ENCODE results near the gene TTC28.
"Not testable (repeated sequence)": the region's sequence is repeated elsewhere in the genome, so short reads cannot be mapped to it uniquely, and the experiment has no call there.

Gene TTC28

DNA sequence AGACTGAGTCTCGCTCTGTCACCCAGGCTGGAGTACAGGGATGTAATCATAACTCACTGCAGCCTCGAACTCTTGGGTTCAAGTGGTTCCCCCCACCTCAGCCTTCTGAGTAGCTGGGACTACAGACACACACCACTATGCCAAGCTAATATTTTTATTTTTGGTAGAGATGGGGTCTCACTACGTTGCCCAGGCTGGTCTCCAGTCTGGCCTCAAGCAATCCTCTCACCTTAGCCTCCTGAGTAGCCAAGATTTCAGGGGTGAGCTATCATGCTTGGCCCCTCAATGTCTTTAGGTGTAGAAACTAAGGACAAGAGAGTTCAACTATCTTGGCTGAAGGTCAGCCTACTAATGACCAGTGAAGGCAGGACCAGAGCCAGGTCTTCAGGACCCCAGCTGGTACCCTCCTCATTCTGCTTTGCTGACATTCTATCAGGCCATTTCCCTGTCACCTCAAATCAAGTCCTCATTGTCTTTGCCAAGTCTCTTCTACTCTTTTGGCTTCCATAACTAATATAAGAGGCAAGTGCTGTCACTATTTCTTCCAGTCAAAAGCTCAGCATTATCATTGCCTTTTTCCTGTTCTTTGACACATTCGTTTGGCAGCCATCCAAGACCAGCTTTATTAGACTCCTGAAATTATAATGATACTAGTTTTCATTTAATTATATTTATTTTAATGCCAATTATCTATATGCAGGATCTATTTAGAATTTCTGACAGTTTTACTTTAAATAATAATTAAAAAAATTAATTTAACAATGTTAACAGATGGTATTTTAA lies 496.4 kb downstream of the TTC28 start:
- no peak for DNase-seq (ENCODE audit: low spot score)

DNA sequence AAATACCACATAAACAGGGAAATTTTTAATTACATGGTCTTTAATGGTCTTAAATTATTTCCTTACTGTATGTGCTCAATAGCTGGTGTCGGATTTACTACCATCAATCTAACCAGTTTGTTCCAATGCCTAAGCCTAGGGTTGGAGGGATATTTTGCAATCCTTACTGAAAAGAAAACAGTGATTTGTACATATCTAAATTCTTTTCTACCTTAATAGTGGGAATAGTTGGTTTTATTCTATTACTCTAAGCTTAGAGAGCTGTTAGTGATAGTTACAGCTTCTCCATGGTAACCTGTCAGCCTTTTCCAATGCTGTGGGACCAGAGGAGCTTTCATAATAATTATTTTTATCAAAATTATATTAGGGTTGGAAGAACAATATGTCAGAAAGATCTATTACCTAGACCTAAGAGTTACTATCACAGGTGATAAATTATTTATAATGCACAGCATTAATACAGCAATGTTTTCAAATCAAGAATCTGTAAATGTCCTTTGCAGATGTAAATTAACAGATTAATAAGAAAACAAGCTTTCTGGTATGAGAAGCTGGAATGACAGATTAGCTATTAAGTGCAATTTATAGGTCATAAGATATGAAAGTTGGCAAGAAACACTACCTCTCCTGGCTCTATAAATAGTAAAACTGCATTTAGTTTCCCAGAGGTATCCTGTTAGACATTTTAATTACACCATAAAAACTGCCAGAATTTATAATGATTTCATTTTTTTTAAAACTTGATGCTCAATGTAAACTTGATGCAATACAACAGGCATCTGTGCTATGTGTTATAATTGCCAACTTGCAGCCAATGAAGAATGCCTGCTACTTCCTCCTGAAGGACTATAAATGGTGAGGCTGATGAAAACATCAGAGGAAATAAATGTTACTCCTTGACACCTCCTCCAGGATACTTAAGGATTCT lies 498.6 kb downstream of the TTC28 start:
- no peak for DNase-seq (ENCODE audit: low spot score)

DNA sequence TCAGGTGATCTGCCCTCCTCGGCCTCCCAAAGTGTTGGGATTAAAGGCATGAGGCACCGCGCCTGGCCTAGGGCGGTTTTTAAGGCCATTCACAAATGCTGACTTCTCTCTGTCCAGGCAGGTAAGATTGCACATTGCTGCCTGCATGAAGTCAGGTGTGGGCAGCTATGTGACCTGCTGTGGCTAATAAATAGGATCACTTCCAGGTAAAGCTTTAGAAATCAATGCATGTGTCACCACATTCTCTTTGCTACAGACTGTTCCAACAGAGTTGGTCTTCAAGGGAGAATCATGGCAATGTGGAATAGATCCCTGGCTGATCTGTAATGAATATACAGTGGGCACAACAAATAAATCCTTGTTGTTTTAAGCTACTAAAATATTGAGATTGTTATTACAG lies 500.2 kb downstream of the TTC28 start:
- DNase-seq (ENCODE audit: low spot score) = no peak

DNA sequence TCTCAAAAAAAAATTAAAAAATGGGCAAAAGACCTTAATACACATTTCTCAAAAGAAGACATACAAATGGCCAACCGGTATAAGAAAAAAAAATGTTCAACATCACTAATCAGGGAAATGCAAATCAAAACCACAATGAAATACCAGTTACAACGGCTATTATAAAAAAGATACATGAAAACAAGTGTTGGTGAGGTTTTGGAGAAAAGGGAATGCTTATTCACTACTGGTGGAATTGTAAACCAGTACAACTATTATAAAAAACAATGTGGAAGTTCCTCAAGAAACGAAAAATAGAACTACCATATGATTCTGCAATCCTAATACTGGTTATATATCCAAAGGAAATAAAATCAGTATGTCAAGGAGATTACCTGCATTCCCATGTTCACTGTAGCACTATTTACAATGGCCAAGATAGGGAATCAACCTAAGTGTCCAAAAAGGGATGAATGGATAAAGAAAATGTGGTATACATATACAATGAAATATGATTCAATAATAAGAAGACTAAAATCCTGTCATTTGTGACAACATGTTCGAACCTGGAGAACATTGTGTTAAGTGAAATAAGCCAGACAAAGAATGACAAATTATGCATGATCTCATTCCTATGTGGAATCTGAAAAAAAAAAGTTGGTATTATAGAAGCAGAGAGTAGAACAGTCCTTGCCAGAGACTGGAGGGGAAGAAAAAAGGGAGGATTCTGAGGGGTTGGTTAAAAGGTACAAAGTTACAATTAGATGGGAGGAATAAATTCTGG lies 503.7 kb downstream of the TTC28 start:
- no peak for DNase-seq (ENCODE audit: low spot score)

DNA sequence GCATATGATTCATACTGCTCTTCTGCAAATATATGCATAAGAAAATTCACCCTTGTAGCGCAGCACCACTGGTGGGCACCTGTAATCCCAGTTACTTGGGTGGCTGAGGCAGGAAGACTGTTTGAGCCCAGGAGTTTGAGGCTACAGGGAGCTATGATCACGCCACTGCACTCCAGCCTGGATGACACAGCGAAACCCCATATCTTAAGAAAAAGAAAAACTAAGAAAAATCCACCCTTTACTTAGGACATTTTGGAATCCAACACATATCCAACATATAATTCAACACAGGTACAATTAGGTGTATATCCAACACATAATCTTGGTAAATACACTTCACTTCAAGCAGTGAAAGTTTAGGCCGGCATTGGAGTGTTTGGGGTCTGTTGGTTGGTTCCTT lies 505.1 kb downstream of the TTC28 start:
- DNase-seq (ENCODE audit: low spot score) = no peak

DNA sequence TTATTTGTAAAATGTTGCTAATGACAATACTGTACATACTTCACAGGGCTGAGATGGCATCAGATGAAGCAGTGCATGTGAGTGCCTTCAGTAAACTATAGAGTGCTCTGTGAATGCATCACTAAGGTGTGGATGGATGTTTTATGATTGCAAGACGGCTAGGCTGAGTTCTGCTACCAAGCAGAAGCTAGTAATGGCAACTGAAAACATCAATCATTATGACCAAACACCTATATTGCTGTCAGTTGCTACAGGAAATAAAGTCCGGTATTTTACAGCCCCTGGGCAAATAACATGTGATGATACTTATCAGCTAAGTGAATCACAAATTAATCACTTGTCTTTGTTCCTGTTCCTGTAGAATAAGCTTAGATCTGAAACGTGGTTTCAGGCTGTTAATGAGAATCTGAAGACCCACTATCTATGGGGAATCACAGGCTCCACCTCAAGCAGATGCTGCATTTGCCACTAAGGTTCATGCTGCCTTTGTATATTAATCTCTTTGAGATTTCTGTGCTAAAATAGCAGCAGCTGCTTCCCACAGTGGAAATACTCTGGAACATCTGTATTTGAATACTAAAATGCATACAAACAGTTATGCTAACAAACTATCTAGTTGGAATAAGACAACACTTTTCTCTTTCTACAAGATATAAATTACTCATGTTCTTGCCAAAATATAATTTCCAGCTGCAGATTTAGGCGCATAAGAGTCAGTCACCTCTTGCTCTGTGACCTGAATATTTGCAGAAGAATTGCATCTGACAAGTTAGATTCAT lies 506.6 kb downstream of the TTC28 start:
- no peak for DNase-seq (ENCODE audit: low spot score)

DNA sequence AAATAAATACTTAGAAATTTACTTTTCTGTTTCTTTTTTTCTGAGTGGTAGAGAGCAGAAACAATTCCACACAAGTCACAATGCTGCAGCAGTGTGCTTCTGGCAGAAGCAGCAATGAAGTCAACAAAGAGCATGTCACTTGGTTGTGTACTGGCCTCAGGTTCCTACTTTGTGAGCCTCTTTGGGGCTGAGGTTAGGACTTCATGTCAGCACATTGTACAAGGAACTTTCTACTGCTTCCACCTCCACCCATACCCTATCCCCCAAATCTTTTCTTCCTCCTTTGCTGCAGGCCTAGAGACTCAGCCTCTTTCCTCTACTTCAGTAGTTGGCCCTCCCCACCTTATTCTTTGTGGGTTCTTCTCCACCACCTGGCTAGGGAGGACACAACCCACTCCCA lies 507.9 kb downstream of the TTC28 start:
- no peak for DNase-seq (ENCODE audit: low spot score)

DNA sequence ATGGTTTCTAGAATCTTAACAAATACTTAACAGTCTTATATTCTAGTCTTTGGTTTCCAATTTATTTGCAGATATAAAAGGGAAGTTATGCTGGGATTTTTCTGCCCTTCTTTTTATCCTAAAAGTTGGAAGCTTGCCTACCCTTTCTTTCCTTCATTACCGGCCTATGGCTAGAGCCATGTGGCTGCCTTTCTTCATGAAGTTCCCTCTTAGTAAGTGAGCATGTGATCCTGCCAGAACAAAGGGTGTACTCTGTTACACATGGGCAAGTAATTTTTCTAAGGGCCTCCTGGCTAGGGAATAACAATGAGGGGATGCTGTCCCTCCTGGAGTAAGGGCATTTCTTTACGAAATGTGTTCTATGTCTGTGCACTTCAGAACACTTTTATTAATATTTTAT lies 508.5 kb downstream of the TTC28 start:
- DNase-seq (ENCODE audit: low spot score) = no peak

DNA sequence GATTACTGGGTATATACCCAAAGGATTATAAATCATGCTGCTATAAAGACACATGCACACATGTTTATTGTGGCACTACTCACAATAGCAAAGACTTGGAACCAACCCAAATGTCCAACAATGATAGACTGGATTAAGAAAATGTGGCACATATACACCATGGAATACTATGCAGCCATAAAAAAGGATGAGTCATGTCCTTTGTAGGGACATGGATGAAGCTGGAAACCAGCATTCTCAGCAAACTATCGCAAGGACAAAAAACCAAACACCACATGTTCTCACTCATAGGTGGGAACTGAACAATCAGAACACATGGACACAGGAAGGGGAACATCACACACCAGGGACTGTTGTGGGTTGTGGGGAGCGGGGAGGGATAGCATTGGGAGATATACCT lies 510.3 kb downstream of the TTC28 start:
- DNase-seq (ENCODE audit: low spot score) = not testable (repeated sequence)

DNA sequence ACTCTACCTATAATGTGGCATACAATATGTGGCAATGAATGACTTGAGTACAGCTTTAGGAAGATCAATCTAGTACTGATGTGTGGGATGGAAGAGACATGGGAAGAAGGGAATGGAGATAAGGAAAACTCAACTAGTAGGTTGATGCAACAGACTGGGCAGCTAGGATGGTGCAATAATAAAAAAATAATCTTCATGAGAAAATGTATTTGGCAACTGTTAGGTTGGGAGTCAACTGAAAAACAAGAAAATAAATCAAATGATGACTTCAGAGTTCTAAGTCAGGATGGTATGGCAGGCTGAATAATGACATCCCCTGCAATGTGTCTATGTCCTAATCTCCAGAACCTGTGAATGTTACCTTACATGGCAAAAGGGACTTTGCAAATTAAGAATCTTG lies 523.8 kb downstream of the TTC28 start:
- no peak for DNase-seq (ENCODE audit: low spot score)

DNA sequence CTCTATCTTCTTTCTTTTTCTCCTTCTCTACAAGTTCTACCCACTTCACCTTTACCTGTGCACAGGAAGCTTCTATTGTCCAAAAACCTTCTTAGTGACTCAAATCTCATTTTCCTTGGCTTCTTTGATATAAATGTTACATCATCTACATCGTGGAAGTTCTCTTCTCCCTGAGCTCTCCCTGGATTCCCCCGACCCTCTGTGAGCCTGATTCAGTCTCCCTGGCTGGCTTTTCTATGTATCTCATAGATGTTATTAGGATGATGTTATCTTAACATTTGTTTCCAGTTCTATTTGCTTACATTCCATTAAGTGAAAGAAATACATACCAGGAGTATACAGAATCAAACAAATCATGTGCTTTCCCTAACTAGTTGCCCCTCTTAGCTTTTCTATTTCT lies 524.8 kb downstream of the TTC28 start:
- no peak for DNase-seq (ENCODE audit: low spot score)

DNA sequence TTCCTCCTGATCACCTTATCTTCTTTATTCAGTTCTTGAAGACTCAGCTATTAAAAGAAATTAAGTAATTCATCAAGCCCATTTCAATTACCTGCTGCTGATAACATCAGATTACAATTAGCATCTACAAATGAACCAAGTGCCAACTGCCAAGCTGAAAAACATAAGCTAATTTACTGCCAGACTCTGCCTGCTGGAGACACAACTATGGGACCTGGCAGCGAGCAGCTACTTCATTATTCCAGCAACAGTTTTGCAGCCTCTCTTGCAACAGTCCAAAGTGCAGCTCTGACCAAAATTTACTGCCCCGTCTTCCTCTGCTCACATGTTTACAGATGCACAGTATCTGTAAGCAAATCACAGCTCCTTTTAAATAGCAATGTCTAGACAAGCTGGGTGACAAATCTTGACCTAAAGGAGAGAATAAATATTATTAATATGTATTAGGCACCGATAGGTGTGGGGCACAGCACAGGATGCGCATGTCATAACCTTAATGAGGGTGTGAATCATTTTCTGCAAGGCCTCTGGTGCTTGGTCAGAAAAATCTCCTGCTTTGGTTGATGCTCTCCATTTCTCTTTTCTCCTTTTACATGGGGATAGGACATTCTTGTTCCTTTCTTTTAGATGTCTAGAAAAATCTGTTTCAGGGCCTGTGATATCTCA lies 528.4 kb downstream of the TTC28 start:
- no peak for DNase-seq (ENCODE audit: low spot score)

DNA sequence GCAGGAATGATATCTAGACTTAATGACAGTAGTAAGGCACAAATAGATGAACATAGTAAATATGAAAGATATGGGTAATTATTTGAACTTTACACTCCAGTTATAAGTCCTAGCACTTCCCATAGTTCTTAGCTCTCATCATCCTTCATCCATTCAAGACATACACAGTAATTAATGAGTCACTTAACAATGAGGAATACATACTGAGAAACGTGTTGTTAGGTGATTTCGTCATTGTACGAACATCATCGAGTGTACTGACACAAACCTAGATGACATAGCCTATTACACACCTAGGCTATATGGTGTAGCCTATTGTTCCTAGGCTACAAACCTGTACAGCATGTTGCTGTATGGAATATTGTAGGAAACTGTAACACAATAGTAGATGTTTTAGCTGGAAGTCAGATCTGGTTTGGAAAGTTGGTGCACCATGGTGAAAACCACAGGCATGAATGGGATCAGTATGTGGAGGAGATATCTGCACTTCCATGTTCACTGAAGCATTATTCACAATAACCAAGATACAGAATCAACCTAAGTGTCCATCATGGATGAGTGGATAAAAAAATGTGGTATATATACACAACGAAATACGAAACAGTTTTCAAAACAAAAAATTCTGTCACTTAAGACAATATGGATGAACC lies 530.7 kb downstream of the TTC28 start:
- DNase-seq (ENCODE audit: low spot score) = no peak

DNA sequence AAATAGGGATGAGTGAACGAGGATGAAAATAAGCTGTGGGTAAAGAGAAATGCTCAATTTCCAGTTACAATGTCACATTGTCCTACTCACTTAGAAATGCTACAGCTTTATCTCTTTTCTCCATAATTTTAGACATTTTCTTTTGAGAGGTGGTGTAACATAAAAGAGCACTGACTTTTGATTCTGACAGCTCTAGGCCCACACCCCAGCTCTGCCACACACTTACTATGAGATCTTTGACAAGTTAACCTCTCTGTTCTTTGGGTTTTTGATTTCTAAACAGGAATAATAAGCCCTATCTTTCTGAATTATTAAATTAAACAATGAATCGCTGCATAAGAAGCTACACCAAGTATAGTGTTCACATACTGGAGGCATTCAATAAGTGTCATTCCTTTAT lies 532.2 kb downstream of the TTC28 start:
- no peak for DNase-seq (ENCODE audit: low spot score)

DNA sequence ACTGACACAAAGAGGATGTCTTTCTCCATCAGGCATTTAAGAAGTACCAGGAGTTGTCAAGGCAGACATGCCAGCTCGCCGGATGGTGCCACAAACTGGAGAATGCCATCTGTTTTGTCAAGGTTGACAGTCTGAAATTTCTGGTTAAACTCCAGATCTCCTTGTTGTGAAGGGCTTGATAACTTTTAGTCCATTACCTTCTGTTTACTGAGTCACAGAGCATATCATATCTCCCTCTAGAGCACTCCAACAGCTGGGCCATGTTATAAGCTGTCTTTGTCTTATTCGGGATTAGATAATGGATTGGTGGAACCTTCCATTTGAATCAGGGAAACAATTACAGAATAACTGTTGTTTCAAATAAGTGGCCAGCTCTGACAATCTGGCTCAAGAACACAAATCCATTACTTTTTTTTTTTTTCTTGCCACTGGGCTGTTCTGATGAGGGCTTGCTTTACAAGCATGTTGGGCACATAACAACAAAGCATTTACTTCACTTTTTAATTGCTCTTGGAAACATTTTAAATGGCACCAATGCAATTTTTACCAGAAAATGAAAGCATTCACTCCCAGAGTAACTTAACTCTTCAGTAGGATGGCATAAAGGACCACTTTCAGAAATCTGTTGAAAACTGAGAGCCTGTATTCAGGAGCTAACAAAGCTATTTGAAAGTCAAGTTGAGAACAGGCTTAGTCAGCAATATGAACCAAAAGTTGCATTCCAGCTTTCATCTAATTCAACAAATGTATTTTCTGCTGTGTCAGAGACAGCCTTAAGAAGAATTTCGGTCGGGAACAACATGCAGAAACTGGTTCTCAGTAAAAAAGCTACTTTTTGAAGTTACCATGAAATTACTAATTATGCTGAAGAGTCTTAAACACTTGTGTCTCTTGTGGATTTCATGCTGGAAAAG lies 533.0 kb downstream of the TTC28 start:
- DNase-seq (ENCODE audit: low spot score) = no peak

DNA sequence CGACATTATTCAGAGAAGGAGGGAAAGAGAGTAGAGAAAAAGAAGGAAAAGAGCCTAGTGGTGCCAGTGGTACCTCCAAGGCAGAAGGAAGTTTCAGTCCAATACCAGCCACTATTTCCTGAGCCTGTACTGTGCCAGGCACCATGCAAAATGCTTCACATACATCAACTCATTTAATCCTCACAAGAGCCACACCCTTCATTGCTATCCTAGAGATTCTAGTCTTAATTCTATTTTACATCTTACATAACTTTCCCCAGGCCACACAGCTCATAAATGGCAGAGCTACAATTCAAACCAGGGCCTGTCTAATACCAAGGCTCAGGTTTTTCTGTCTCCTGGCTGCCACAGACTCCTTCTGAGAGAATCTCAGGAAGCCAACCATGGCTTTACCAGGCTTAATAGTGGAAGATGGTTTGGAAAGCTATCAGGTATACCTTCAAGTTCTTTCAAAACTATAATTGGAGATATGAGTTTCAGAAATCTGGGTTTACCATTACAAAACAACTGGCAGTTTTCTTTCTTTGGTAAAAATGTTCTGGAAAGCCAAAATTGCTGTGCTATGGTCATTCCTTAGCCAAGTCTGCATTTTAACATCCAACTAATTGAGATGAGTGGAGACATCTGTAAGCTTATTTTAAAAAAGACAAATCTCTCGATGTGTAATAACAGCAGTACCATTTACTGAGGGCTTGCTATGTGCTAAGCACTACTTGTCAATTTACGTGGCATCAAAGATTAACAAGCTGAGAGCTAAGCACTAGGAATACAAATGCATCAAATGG lies 535.5 kb downstream of the TTC28 start:
- no peak for DNase-seq (ENCODE audit: low spot score)

DNA sequence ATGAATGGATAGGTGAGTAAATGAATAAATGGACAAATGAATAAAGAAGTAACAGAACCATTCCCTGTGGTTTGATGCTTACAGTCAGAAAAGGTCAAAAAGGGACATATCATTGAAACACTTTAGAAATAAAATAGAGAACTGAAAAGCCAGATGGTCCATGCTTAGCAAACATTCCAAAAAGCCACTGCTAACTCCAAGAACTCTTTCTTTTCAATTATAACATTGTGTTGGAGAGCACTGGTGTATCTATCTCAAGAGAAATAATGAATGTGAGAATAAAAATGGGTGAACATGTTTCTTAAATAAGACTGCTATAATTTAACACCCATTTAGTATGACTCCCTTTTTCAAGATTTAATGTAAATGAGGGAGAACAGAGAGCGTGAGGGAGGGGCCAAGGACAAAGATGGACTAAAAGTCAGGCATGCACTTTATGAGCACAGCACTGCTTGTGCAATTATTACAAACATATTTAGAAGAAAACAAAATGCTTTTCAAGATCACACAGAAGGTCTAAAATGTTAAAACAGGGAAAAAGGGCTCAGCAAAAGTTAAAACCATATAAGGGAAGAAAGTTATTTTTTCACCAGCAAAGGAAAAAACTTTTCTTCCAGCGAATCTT lies 536.3 kb downstream of the TTC28 start:
- DNase-seq (ENCODE audit: low spot score) = no peak

DNA sequence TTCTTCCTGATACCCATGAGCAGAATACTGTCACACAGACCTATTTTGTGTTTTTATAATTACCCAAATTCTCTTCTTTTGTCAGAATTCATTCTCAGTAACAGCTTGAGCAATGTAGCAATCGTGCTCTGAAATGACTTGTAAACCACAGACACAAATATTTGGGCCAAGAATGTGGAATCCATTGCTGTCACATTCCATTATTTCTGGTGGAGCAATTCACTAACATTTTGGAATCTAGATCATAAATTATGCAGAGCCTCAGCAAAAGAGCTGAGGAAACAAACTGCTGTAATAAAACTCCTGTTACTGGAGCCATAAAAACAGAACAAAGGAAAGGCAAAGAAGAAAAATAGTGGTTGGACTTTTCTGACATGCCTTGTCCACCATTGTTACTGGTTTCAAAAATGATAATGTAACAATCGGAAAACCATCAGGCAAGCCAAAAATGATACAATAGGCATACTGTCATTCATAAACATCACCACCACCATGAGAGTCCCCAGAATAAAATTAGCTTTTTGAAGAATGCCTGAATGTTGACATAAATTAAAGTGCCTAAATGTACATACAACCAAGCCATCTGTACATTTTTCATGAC lies 537.2 kb downstream of the TTC28 start:
- no peak for DNase-seq (ENCODE audit: low spot score)

Measured in left forelimb (tissue), 1 donor.